Measurements from ENCODE around the gene CUBN. TPM values are rescaled to one million over a fixed set of nuclear protein-coding genes. Genes with fewer than 3 reads are reported as not detected.

Gene CUBN
- total RNA-seq, 4 donors from 2014 or later = 0.54 to 1.8 (median 1.3) TPM

GRCh38 chr10:16890691-16891090 lies 238.9 kb downstream of the CUBN start:
- 83 to 87% methylated on average over 6 of the region's 6 CpGs for WGBS, 2 donors
- TF ChIP-seq CTCF (IDR thresholded peaks at IDR 0.05) (no peak), POLR2A (IDR thresholded peaks at IDR 0.05) (no peak)
- intact Hi-C loops (cut with DNase I; ENCODE audit: low total_unique reads) = no loop called here
- no peak overlapping the region for H3K4me3 ChIP-seq (ENCODE audit: low read depth, poor library complexity, severe bottlenecking)
- DNase-seq (ENCODE audit: low spot score in 2 of 2) = no peak

- intact Hi-C loops (cut with DNase I; ENCODE audit: low total_unique reads) = no loop called here
- 18 to 26% methylated on average over 3 of the region's 3 CpGs for WGBS, 2 donors
- no peak overlapping the region for H3K4me3 ChIP-seq (ENCODE audit: low read depth, poor library complexity, severe bottlenecking)
- no peak for DNase-seq (ENCODE audit: low spot score in 2 of 2)
- TF ChIP-seq CTCF (IDR thresholded peaks at IDR 0.05) (no peak), POLR2A (IDR thresholded peaks at IDR 0.05) (no peak)
These were observed 242.0 kb downstream of the CUBN start for GRCh38 chr10:16887565-16887964.

DNA sequence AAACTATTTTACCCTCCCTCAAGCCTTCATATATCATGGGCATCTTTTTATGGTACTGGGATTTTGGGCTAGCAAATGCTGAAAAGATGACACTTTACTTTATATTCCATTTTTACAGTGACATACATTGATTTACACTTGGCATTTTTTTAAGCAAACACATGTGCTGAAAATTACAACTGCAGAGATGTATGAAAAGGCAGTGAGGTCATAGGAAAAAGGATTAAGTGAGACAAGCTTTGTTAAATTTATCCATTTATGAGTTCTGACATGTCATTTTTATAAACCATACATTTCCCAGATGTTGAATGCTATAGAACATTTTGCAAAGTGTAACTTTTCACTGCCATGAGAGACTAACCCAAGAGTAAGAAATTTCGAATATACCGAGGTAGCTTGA lies 243.6 kb downstream of the CUBN start:
- intact Hi-C loops (cut with DNase I; ENCODE audit: low total_unique reads) = no loop called here
- DNase-seq (ENCODE audit: low spot score in 2 of 2) = no peak
- WGBS, 2 donors = 90% methylated on average over 2 of the region's 2 CpGs
- H3K4me3 ChIP-seq (ENCODE audit: low read depth, poor library complexity, severe bottlenecking) = no peak overlapping the region
- no peak for TF ChIP-seq POLR2A (IDR thresholded peaks at IDR 0.05)
- no peak for TF ChIP-seq CTCF (IDR thresholded peaks at IDR 0.05)

- DNase-seq (ENCODE audit: low spot score in 2 of 2) = no peak
- TF ChIP-seq POLR2A (IDR thresholded peaks at IDR 0.05) (no peak), CTCF (IDR thresholded peaks at IDR 0.05) (no peak)
- no peak overlapping the region for H3K4me3 ChIP-seq (ENCODE audit: low read depth, poor library complexity, severe bottlenecking)
- intact Hi-C loops (cut with DNase I; ENCODE audit: low total_unique reads) = no loop called here
- WGBS, 2 donors = 95 to 97% methylated on average over 2 of the region's 2 CpGs
These were observed 245.1 kb downstream of the CUBN start for GRCh38 chr10:16884497-16884896.

- DNase-seq (ENCODE audit: low spot score in 2 of 2) = no peak
- WGBS, 2 donors = 88 to 89% methylated on average over 4 of the region's 4 CpGs
- H3K4me3 ChIP-seq (ENCODE audit: low read depth, poor library complexity, severe bottlenecking) = no peak overlapping the region
- no peak for TF ChIP-seq CTCF (IDR thresholded peaks at IDR 0.05)
- TF ChIP-seq POLR2A (IDR thresholded peaks at IDR 0.05) = no peak
- intact Hi-C loops (cut with DNase I; ENCODE audit: low total_unique reads) = no loop called here
These were observed 246.5 kb downstream of the CUBN start for GRCh38 chr10:16883084-16883483.

GRCh38 chr10:16870331-16870730 lies 259.3 kb downstream of the CUBN start:
- no peak for DNase-seq (ENCODE audit: low spot score in 2 of 2)
- H3K4me3 ChIP-seq (ENCODE audit: low read depth, poor library complexity, severe bottlenecking) = no peak overlapping the region
- WGBS, 2 donors = 89 to 91% methylated on average over 3 of the region's 3 CpGs
- intact Hi-C loops (cut with DNase I; ENCODE audit: low total_unique reads) = no loop called here
- no peak for TF ChIP-seq POLR2A (IDR thresholded peaks at IDR 0.05)
- TF ChIP-seq CTCF (IDR thresholded peaks at IDR 0.05) = no peak
